ENCODE measurements around the gene PTGDS.

The PTGDS gene

DNA sequence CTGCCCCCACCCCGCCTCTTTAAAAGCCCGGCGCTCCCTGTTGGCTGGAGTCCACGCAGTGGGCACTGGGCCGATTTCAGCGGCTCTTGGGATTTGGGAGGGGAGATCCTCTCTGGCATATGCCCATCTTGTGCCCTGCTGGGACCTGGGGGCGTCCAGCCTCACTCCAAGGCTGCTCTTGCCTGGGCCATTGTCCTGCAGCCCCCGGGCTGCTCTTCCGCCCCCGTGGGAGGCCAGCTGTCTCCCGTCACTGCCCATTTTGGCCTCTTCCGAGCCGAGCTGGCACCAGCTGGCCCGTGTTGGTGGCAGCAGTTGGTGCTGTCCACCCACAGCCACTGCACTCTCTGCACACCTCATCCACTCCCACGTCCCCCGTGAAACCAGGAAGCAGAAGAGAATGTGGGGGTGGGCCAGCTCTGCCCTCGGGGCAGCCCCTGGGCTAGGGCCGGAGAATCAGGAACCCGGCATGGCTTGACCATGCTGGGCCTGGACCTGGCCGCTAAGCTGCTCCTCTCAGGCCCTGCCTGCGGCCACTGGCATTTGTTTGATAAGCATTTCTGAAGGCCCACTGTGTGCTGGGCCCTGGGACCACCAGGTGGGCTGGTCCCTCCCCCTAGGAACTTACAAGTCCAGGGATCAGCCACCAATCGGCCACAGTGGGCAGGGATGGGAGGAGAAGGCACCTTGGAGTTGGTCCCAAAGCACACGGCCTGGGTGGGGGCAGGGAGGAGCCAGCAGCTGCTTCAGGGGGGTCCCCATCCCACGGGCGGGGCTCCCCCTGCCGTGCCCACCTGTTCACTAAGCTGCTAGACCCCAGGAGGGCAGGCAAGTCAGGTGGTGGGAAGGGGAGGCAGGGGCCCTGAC, 30.0 kb upstream of the PTGDS start:
- no peak for FAIRE-seq
- TF ChIP-seq, protein P1, sequence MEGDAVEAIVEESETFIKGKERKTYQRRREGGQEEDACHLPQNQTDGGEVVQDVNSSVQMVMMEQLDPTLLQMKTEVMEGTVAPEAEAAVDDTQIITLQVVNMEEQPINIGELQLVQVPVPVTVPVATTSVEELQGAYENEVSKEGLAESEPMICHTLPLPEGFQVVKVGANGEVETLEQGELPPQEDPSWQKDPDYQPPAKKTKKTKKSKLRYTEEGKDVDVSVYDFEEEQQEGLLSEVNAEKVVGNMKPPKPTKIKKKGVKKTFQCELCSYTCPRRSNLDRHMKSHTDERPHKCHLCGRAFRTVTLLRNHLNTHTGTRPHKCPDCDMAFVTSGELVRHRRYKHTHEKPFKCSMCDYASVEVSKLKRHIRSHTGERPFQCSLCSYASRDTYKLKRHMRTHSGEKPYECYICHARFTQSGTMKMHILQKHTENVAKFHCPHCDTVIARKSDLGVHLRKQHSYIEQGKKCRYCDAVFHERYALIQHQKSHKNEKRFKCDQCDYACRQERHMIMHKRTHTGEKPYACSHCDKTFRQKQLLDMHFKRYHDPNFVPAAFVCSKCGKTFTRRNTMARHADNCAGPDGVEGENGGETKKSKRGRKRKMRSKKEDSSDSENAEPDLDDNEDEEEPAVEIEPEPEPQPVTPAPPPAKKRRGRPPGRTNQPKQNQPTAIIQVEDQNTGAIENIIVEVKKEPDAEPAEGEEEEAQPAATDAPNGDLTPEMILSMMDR (IDR thresholded peaks at IDR 0.05; ENCODE audit: insufficient read depth, missing control alignments), result no peak
- DNase-seq (ENCODE audit: insufficient read length, low spot score), result no peak

DNA sequence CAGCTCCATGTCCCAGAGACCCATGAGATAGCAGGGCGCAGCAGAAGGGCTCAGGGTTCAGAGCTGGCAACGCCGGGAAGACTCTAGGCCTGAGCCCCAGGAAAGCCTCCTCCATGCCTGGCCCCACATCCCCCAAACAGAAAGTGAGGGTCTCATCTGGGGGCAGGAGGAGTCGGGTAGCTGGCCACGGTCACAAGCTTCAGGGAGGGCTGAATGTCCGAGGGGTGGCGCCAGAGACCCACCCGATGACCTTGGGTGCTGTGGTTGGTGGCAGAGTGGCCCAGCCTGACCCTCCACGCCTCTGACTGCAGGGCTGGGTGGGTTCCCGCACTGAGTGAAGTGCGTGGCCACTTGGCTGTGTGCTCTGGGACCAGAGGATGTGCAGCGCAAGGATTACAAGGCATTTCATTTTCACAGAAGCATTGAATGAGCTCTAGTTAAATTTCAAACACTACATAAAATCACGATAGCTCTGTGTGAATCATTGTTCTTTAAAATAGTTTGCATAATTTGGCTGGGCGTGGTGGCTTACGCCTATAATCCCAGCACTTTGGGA, 29.3 kb upstream of the PTGDS start:
- FAIRE-seq, result no peak
- TF ChIP-seq, protein P1 (IDR thresholded peaks at IDR 0.05; ENCODE audit: insufficient read depth, missing control alignments), result peak; percentile 35
- no peak for DNase-seq (ENCODE audit: insufficient read length, low spot score)

DNA sequence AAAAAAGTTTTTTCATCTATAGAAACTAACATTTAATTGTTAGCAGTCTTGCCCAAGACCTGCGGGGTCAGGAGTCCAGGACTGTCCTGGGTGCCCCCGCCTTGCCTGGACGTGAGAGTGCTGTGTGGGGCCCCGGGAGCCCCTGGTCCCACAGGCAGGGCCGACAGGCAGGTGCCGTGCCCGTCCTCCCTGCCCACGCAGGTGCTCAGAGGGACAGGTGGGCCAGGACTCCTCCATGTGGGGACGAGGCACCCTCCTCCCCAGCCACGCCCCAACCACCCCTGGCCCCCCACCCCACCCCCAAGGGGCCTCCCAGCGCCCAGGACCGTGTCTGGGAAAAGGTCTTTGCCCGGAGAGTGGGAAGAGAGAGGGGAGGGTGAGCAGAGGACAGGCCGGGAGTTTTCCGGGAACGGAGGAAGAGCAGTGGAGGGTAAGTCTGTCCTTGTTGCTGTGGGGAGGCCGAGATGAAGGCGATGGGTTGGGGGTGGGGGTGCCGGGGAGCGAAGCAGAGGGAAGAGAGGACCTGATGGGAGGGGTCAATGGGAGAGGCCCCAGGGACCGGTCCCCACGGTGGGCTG, 28.0 kb upstream of the PTGDS start:
- TF ChIP-seq, protein P1 (IDR thresholded peaks at IDR 0.05; ENCODE audit: insufficient read depth, missing control alignments), result no peak
- DNase-seq (ENCODE audit: insufficient read length, low spot score) (no peak), FAIRE-seq (no peak)

DNA sequence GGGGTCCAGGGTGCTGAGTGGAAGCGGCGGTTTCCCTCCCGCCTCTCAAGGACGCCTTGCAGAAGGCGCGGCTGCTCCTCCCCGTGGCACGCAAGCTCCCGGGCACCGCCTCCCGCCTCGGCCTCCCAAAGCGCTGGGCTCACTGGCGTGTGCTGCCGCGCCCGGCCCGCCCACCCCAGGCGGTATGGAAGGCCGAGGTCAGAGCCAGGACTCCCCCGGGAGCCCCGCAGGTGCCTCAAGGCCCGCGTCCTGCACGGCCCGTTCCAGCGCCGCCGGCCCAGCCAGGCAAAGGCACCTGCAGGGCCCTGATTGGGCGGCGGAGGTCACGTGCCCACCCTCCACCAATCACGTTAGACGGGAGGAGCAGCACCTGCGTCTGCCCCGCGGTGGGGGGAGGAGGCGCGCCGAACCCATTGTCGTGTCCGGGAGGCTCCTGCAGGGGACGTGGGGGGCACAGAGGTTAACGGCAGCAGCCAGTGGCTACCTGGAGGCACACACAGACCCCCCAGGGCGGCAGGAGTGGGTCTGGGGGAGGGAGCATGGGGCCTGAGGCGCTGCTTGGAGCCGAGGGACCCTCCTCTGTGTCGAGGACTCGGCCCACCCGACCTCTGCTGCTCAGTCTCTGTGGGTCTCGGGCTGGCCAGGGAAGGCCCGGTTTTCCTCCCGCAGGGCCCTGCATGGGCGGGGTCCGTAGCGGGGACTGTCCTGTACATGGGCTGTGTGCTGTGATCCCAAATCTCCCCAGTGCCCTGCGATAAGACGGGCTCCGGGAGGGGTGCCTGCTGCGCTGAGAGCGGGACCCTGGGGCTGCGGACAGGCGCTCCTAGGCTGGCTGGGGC, 27.3 kb upstream of the PTGDS start:
- FAIRE-seq (no peak), DNase-seq (ENCODE audit: insufficient read length, low spot score) (peak; percentile 100)
- TF ChIP-seq, protein P1 (IDR thresholded peaks at IDR 0.05; ENCODE audit: insufficient read depth, missing control alignments), result no peak

DNA sequence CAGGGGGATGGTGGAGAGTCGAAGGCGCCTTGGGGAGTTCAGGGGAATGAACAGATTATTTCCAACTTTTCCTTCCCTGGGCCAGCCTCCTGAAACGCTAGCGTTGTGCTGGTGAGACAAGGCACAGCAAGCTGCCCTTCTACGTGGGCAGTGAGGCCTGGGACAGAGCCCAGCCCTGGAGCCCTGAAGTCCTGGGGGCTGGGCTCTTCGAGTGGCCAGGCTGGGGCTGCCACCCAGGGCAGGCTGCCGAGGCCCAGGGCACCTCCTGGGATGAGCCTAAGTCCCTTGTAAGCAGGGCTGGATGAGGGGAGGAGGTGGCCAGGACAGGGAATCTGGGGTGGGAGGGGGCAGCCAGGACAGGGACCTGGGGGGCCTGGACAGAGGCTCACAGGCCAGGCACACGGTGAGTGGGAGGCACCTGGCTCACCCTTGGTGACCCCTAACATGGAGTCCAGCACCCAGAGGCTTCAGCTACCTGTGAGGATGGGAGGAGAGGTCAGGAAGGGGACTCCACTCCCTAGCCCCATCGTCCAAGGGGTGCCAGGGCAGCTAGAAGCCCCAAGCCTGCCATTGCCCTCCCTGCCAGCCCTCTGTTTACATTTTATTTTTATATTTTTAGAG, 26.5 kb upstream of the PTGDS start:
- TF ChIP-seq, protein P1 (IDR thresholded peaks at IDR 0.05; ENCODE audit: insufficient read depth, missing control alignments), result no peak
- DNase-seq (ENCODE audit: insufficient read length, low spot score), result no peak
- FAIRE-seq, result no peak

DNA sequence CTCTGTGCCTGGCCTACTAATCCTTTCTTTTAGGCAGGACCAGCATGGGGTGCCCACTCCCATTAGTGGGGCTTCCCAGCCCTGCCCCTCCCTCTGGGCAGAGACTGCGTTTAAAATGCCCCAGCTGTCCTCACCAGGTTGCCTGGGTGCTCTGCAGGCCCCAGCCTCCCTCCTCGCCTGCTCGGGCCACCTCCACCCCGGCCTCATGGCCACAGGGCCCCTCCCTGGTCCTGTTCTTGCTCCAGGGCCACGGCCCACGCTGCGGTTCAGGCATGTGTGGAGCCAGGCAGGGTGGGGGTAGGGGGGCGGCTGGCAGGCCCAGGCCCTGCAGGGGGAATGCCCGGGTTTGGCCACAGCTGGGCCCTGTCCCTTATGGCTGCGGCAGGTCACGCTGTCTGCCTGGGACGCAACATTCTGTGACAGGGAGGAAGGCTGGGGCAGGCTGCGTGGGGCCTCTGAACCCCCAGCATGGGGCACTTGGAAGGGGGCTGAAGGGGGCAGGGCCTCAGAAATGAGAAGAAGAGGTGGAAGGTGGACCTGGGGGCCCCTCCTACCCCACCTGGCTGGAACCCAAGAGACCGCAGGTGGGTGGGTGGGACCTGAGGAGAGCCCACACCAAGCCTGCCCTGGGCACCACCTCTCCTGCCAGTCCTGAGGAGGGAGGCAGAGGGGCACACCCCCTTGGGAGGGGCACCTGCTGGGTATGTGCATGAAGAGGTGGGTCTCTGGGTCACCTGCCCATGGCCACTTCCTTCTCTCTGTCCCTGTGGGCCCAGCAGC, 25.6 kb upstream of the PTGDS start, which contains the start of gene LCN12:
Gene LCN12 (plus strand): TSS at position 733 of the 780 bp plus-strand sequence. CDS start 55 bp downstream, outside the sequence.
- no peak for DNase-seq (ENCODE audit: insufficient read length, low spot score)

More for the DNA sequence above, 25.6 kb upstream of the PTGDS start, which contains the start of gene LCN12:
- FAIRE-seq, result no peak
- TF ChIP-seq, protein P1 (IDR thresholded peaks at IDR 0.05; ENCODE audit: insufficient read depth, missing control alignments), result no peak

Data from D721Med (cell line).